ENCODE data around the gene MYH15.

MYH15 gene

DNA sequence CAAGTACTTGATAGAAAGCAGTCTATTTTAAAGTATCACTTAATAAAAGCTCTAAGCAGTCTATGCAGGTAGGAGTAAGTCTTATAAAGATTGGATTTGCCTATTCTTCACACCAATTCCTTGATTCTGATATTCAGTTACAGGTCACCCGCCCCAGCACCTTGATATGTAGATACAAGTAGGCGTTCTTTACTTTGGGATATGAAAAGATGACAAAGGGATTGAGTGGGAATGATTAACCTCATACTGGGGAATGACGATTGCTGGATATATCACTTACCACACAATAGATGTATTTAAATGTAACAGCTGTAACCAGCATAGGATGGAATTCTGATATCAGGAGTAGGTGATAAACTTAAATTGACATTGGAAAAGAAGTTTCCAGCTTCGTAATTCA lies 166.9 kb downstream of the MYH15 start:
- Histone ChIP-seq H3K27me3 (replicated peaks in 2 of 5; ENCODE audit: control insufficient read depth in 4 of 5, insufficient read depth in 5 of 5, low read length in 4 of 5) (no peaks in the 10 kb centered on the region), H3K4me3 (ENCODE audit: control insufficient read depth in 1 of 7, extremely low read depth in 1 of 7, insufficient read depth in 4 of 7, low read depth in 2 of 7, low read length in 6 of 7) (no peak overlapping the region), H3K36me3 (ENCODE audit: control insufficient read depth in 4 of 4, insufficient read depth in 4 of 4, low read length in 3 of 4) (no peaks in the 10 kb centered on the region), H3K4me1 (ENCODE audit: control extremely low read depth in 1 of 4, control insufficient read depth in 4 of 4, insufficient read depth in 4 of 4, low read length in 3 of 4) (peaks cover 0 to 8% (median 1%) of the 10 kb centered on the region in 4 experiments), H3K9me3 (ENCODE audit: control extremely low read depth in 1 of 5, control insufficient read depth in 4 of 5, insufficient read depth in 2 of 5, low read depth in 1 of 5, low read length in 4 of 5) (no peaks in the 10 kb centered on the region), H3K27ac (ENCODE audit: insufficient read depth in 1 of 2, low read depth in 1 of 2, low read length in 2 of 2, poor library complexity in 1 of 2, severe bottlenecking in 2 of 2) (no peak overlapping the region)
- ChIA-PET CTCF (interaction anchor here (0.6 to 1.4 kb wide), 2 partner anchors 41 to 299 kb away, joined by 3 read pairs; no protein-coding TSS in a partner anchor), POLR2A (no interaction called here)
- DNase-seq, result no peak
- WGBS (ENCODE audit: insufficient coverage), result 80% methylated on average over 1 of the region's 4 CpGs

DNA sequence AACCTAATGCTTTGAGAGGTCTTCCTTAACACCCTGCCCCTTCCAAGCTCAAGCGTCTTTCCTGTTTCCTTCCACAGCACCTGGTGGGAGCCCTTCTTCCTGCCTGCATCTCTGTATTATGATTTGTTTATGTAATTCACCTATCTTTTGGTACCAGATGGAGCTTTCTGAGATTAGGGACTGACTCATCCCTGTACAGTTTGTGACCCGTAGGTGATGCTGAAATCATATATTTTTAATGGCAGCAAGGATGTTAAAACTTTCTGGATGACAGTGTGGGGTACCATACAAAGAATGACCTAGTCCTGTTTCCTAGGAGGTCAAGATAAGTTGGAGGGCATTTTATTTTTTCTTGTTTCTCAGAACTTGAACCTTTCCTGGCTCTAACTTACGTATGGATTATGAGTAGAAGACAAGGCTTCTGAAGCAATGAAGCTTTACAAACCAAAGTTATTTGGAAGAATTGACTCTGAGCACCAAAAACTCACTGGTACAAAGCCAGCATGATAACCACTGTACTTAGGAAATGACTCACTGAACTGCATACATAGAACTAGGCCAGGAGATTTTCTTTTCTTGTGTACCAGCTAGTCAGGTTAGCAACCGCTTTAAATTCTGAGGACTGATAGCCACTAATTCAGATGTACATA lies 167.4 kb downstream of the MYH15 start:
- POLR2A ChIA-PET, result interaction anchor here (0.6 kb wide), 1 partner anchor 9 kb away, joined by 3 read pairs; no protein-coding TSS in a partner anchor
- CTCF ChIA-PET, result interaction anchor here (0.6 to 1.4 kb wide), 2 partner anchors 42 to 298 kb away, joined by 3 read pairs; no protein-coding TSS in a partner anchor
- Histone ChIP-seq H3K27me3 (replicated peaks in 2 of 5; ENCODE audit: control insufficient read depth in 4 of 5, insufficient read depth in 5 of 5, low read length in 4 of 5) (no peaks in the 10 kb centered on the region), H3K27ac (ENCODE audit: insufficient read depth in 1 of 2, low read depth in 1 of 2, low read length in 2 of 2, poor library complexity in 1 of 2, severe bottlenecking in 2 of 2) (no peak overlapping the region), H3K4me3 (ENCODE audit: control insufficient read depth in 1 of 7, extremely low read depth in 1 of 7, insufficient read depth in 4 of 7, low read depth in 2 of 7, low read length in 6 of 7) (no peak overlapping the region), H3K9me3 (ENCODE audit: control extremely low read depth in 1 of 5, control insufficient read depth in 4 of 5, insufficient read depth in 2 of 5, low read depth in 1 of 5, low read length in 4 of 5) (no peaks in the 10 kb centered on the region), H3K36me3 (ENCODE audit: control insufficient read depth in 4 of 4, insufficient read depth in 4 of 4, low read length in 3 of 4) (no peaks in the 10 kb centered on the region), H3K4me1 (ENCODE audit: control extremely low read depth in 1 of 4, control insufficient read depth in 4 of 4, insufficient read depth in 4 of 4, low read length in 3 of 4) (peaks cover 0 to 8% (median 1%) of the 10 kb centered on the region in 4 experiments)
- WGBS (ENCODE audit: insufficient coverage), result 67% methylated on average over 1 of the region's 4 CpGs
- DNase-seq, result no peak

DNA sequence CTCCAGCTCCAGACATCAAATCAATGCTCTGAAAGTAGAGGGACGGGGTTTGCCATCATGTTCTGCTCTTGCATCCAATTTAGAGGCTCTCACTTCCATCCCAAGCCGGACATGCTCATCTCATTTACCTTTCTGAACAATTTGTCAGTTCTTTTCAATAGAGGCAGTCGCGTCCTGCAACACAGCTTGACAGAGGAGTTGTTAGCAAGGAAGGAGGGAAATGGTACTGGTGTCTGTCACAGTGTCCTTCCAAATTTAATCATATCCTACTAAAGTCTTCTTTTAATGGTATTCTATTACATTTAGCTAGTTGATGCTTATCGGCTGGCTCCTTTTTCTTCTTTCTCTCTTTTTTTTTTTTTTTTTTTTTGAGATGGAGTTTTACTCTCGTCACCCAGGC lies 168.5 kb downstream of the MYH15 start:
- no peak for DNase-seq
- ChIA-PET POLR2A (no interaction called here), CTCF (no interaction called here)
- H3K4me3 ChIP-seq (ENCODE audit: control insufficient read depth in 1 of 7, extremely low read depth in 1 of 7, insufficient read depth in 4 of 7, low read depth in 2 of 7, low read length in 6 of 7), result no peak overlapping the region
- H3K27me3 ChIP-seq (replicated peaks in 2 of 5; ENCODE audit: control insufficient read depth in 4 of 5, insufficient read depth in 5 of 5, low read length in 4 of 5), result no peaks in the 10 kb centered on the region
- H3K27ac ChIP-seq (ENCODE audit: insufficient read depth in 1 of 2, low read depth in 1 of 2, low read length in 2 of 2, poor library complexity in 1 of 2, severe bottlenecking in 2 of 2), result no peak overlapping the region
- no peaks in the 10 kb centered on the region for H3K9me3 ChIP-seq (ENCODE audit: control extremely low read depth in 1 of 5, control insufficient read depth in 4 of 5, insufficient read depth in 2 of 5, low read depth in 1 of 5, low read length in 4 of 5)
- 90% methylated on average over 2 of the region's 6 CpGs for WGBS (ENCODE audit: insufficient coverage)
- peaks cover 0 to 8% (median 1%) of the 10 kb centered on the region in 4 experiments for H3K4me1 ChIP-seq (ENCODE audit: control extremely low read depth in 1 of 4, control insufficient read depth in 4 of 4, insufficient read depth in 4 of 4, low read length in 3 of 4)
- no peaks in the 10 kb centered on the region for H3K36me3 ChIP-seq (ENCODE audit: control insufficient read depth in 4 of 4, insufficient read depth in 4 of 4, low read length in 3 of 4)

DNA sequence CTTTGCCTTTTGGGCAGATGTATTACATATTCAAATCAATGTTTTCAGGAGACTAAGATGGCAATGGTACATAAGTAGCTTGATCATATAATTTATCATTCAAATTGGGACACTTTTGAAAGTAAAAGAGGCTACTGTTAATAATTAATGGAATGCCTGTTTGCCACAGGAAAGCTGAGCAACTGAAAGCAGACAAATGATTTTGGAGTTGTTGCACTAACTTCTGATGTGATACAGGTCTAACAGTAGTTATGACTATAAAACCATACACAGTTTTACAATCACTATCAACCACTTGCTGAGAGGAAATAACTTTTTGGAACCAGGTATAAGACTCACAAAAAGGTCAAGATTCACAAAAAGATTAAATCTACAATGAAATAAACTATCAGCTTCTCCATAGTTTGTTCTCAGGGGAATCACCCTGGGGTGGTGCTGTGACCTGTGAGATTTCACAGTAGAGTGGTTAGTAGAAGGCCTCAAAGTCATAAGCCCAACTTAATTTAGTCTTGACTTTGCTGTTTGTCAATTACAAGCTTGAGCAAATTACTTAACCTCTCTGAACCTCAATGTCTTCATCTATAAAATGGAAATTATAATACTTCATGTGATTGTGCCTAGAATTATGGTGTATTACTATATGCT lies 171.4 kb downstream of the MYH15 start:
- no peaks in the 10 kb centered on the region for H3K4me1 ChIP-seq (ENCODE audit: control extremely low read depth in 1 of 4, control insufficient read depth in 4 of 4, insufficient read depth in 4 of 4, low read length in 3 of 4)
- H3K27ac ChIP-seq (ENCODE audit: insufficient read depth in 1 of 2, low read depth in 1 of 2, low read length in 2 of 2, poor library complexity in 1 of 2, severe bottlenecking in 2 of 2), result no peak overlapping the region
- no peak overlapping the region for H3K4me3 ChIP-seq (ENCODE audit: control insufficient read depth in 1 of 7, extremely low read depth in 1 of 7, insufficient read depth in 4 of 7, low read depth in 2 of 7, low read length in 6 of 7)
- no peaks in the 10 kb centered on the region for H3K9me3 ChIP-seq (ENCODE audit: control extremely low read depth in 1 of 5, control insufficient read depth in 4 of 5, insufficient read depth in 2 of 5, low read depth in 1 of 5, low read length in 4 of 5)
- H3K27me3 ChIP-seq (replicated peaks in 2 of 5; ENCODE audit: control insufficient read depth in 4 of 5, insufficient read depth in 5 of 5, low read length in 4 of 5), result no peaks in the 10 kb centered on the region
- DNase-seq, result no peak
- ChIA-PET POLR2A (no interaction called here), CTCF (no interaction called here)
- H3K36me3 ChIP-seq (ENCODE audit: control insufficient read depth in 4 of 4, insufficient read depth in 4 of 4, low read length in 3 of 4), result no peaks in the 10 kb centered on the region

DNA sequence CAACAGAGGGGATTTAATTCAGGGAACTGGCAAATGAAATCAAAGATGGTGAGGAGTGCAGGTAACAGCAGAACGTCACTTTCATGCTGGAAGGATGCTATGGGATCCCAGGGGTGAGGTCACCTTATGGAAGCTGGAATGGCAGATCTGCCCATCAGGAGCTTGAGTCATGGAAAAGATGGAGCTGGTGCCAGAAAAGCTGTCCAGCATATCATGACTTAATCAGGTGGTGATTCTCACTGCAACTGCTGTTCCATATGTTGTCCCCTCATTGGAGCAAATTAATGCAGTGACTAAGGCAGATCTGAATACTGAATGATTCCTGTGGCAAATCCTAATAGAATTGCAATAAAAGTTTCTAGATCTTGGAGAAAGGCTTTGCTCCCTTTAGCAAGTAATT lies 175.7 kb downstream of the MYH15 start:
- DNase-seq, result no peak
- ChIA-PET POLR2A (no interaction called here), CTCF (no interaction called here)
- 100% methylated on average over 1 of the region's 1 CpG for WGBS (ENCODE audit: insufficient coverage)
- H3K27ac ChIP-seq (ENCODE audit: insufficient read depth in 1 of 2, low read depth in 1 of 2, low read length in 2 of 2, poor library complexity in 1 of 2, severe bottlenecking in 2 of 2), result no peak overlapping the region
- no peak overlapping the region for H3K4me3 ChIP-seq (ENCODE audit: control insufficient read depth in 1 of 7, extremely low read depth in 1 of 7, insufficient read depth in 4 of 7, low read depth in 2 of 7, low read length in 6 of 7)
- H3K36me3 ChIP-seq (ENCODE audit: control insufficient read depth in 4 of 4, insufficient read depth in 4 of 4, low read length in 3 of 4), result no peaks in the 10 kb centered on the region
- no peaks in the 10 kb centered on the region for H3K27me3 ChIP-seq (replicated peaks in 2 of 5; ENCODE audit: control insufficient read depth in 4 of 5, insufficient read depth in 5 of 5, low read length in 4 of 5)
- no peaks in the 10 kb centered on the region for H3K4me1 ChIP-seq (ENCODE audit: control extremely low read depth in 1 of 4, control insufficient read depth in 4 of 4, insufficient read depth in 4 of 4, low read length in 3 of 4)
- H3K9me3 ChIP-seq (ENCODE audit: control extremely low read depth in 1 of 5, control insufficient read depth in 4 of 5, insufficient read depth in 2 of 5, low read depth in 1 of 5, low read length in 4 of 5), result no peaks in the 10 kb centered on the region

DNA sequence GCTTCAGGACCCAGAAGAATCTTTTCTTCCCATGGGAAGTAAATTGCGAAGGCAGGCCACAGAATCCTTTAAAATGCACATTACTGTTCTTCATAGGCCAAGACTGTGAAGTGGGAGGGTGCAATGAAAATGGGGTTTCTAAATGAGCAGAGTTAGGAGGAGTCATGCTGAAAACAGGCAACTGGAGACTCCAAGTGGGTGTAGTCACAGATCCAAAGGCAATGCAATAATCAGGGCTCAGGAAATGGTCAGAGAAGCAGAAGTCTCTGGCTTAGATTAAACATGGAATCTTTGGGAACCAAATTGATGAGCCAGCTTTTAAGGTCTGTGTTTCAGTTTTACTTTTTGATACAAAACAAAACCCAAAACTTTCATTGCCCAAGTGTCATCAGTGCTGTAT lies 176.4 kb downstream of the MYH15 start:
- no peak overlapping the region for H3K27ac ChIP-seq (ENCODE audit: insufficient read depth in 1 of 2, low read depth in 1 of 2, low read length in 2 of 2, poor library complexity in 1 of 2, severe bottlenecking in 2 of 2)
- ChIA-PET CTCF (interaction anchor here (0.7 kb wide), 1 partner anchor 25 kb away, joined by 3 read pairs; no protein-coding TSS in a partner anchor), POLR2A (interaction anchor here (0.6 kb wide), 1 partner anchor 9 kb away, joined by 3 read pairs; no protein-coding TSS in a partner anchor)
- no peaks in the 10 kb centered on the region for H3K9me3 ChIP-seq (ENCODE audit: control extremely low read depth in 1 of 5, control insufficient read depth in 4 of 5, insufficient read depth in 2 of 5, low read depth in 1 of 5, low read length in 4 of 5)
- H3K36me3 ChIP-seq (ENCODE audit: control insufficient read depth in 4 of 4, insufficient read depth in 4 of 4, low read length in 3 of 4), result no peaks in the 10 kb centered on the region
- DNase-seq, result no peak
- WGBS (ENCODE audit: insufficient coverage), result 100% methylated on average over 1 of the region's 1 CpG
- no peaks in the 10 kb centered on the region for H3K27me3 ChIP-seq (replicated peaks in 2 of 5; ENCODE audit: control insufficient read depth in 4 of 5, insufficient read depth in 5 of 5, low read length in 4 of 5)
- no peak overlapping the region for H3K4me3 ChIP-seq (ENCODE audit: control insufficient read depth in 1 of 7, extremely low read depth in 1 of 7, insufficient read depth in 4 of 7, low read depth in 2 of 7, low read length in 6 of 7)
- peaks cover 0 to 6% (median 0%) of the 10 kb centered on the region in 4 experiments for H3K4me1 ChIP-seq (ENCODE audit: control extremely low read depth in 1 of 4, control insufficient read depth in 4 of 4, insufficient read depth in 4 of 4, low read length in 3 of 4)

DNA sequence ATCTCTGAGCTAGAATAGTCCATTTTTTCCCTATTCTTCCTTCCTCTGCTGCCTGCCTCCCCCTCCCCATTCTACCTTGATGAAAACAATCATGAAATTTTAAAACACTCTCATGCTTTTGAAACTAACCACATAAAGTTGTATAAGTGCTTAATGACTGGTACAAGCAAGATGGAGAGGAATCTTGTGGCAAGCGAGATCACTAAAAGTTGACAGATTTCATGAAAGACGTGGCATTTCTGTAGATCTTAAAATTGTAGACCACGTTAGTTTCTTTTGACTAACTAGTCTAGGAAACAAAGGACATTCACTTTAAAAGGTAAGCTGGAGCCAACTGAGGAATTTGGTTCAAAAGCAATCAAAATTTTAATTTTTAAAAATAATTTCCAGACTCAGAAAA lies 178.6 kb downstream of the MYH15 start:
- WGBS (ENCODE audit: insufficient coverage), result 100% methylated on average over 2 of the region's 3 CpGs
- peaks cover 0 to 1% (median 0%) of the 10 kb centered on the region in 5 experiments for H3K9me3 ChIP-seq (ENCODE audit: control extremely low read depth in 1 of 5, control insufficient read depth in 4 of 5, insufficient read depth in 2 of 5, low read depth in 1 of 5, low read length in 4 of 5)
- CTCF ChIA-PET, result no interaction called here

More for the DNA sequence above, 178.6 kb downstream of the MYH15 start:
- H3K27ac ChIP-seq (ENCODE audit: insufficient read depth in 1 of 2, low read depth in 1 of 2, low read length in 2 of 2, poor library complexity in 1 of 2, severe bottlenecking in 2 of 2), result no peak overlapping the region
- POLR2A ChIA-PET, result no interaction called here
- H3K4me3 ChIP-seq (ENCODE audit: control insufficient read depth in 1 of 7, extremely low read depth in 1 of 7, insufficient read depth in 4 of 7, low read depth in 2 of 7, low read length in 6 of 7), result no peak overlapping the region
- H3K4me1 ChIP-seq (ENCODE audit: control extremely low read depth in 1 of 4, control insufficient read depth in 4 of 4, insufficient read depth in 4 of 4, low read length in 3 of 4), result peaks cover 0 to 11% (median 0%) of the 10 kb centered on the region in 4 experiments
- H3K36me3 ChIP-seq (ENCODE audit: control insufficient read depth in 4 of 4, insufficient read depth in 4 of 4, low read length in 3 of 4), result no peaks in the 10 kb centered on the region
- no peak for DNase-seq
- H3K27me3 ChIP-seq (replicated peaks in 2 of 5; ENCODE audit: control insufficient read depth in 4 of 5, insufficient read depth in 5 of 5, low read length in 4 of 5), result no peaks in the 10 kb centered on the region
